Transverse colon (tissue), 4 donors: ENCODE measurements around the gene PILRA. TPM values are rescaled to one million over a fixed set of nuclear protein-coding genes. Genes with fewer than 3 reads are reported as not detected.

Source experiments
- DNase-seq: peaks from one replicate; pipeline ENCODE4 v3.0.0-alpha.2; 2019
- H3K27ac ChIP-seq, 4 donors: fragments of 200-600 bp; sonication (generic); 2 replicates each; pipeline ENCODE4 v1.5.1; 2016 to 2018; ENCODE audit warnings: inconsistent platforms in 4 of 4
- H3K27me3 ChIP-seq: fragments of 200-600 bp; sonication (generic); 2 replicates; pipeline ENCODE4 v1.5.1; 2017; ENCODE audit warnings: inconsistent platforms
- H3K36me3 ChIP-seq, 4 donors: fragments of 200-600 bp; sonication (generic); 2 replicates each; pipeline ENCODE4 v1.5.1; 2017 to 2019; ENCODE audit warnings: inconsistent platforms in 4 of 4
- H3K4me1 ChIP-seq, 4 donors: fragments of 200-600 bp; sonication (generic); 2 replicates each; pipeline ENCODE4 v1.5.1; 2017 to 2020; ENCODE audit warnings: inconsistent platforms in 4 of 4
- H3K4me3 ChIP-seq, 4 donors: fragments of 200-600 bp; sonication (generic); 1 replicate in 1 of 4; 2 replicates in 3 of 4; pipeline versions ENCODE4 v1.5.1 to v1.6.1; 2017 to 2019; ENCODE audit warnings: inconsistent platforms in 4 of 4
- H3K9me3 ChIP-seq, 2 donors: fragments of 200-600 bp; sonication (generic); 2 replicates each; pipeline ENCODE4 v1.5.1; 2017 to 2019; ENCODE audit warnings: inconsistent platforms in 2 of 2
- CTCF ChIP-seq, 5 experiments: fragments of 200-600 bp in 3 of 5; fragments of 450-650 bp in 2 of 5; sonication (generic) in 3 of 5; IDR thresholded peaks; 1 replicate in 2 of 5; 2 replicates in 3 of 5; pipeline ENCODE4 v1.5.1; 2016 to 2017; ENCODE audit warnings: antibody characterized with exemption in 5 of 5, inconsistent platforms in 3 of 5, mild to moderate bottlenecking in 2 of 5, moderate library complexity in 1 of 5
- EP300 ChIP-seq: sonication (generic); formaldehyde crosslinking; IDR thresholded peaks from one replicate; pipeline ENCODE4 v1.6.1; 2017; ENCODE audit warnings: antibody characterized with exemption, low read depth
- POLR2A ChIP-seq: fragments of 450-650 bp; IDR thresholded peaks from one replicate; pipeline ENCODE4 v1.6.1; 2016; ENCODE audit warnings: antibody characterized with exemption, mild to moderate bottlenecking, moderate library complexity
- POLR2AphosphoS5 ChIP-seq, 3 donors: sonication (generic); formaldehyde crosslinking; IDR thresholded peaks; one replicate each; pipeline ENCODE4 v1.6.1; 2016; ENCODE audit warnings: antibody characterized with exemption in 3 of 3
- WGBS, 2 donors: methylation state at CpG; one replicate each; pipeline ENCODE4 v1.1.5; 2018; ENCODE audit warnings: low coverage in 1 of 2; 5-methylcytosine and 5-hydroxymethylcytosine counted together
- in situ Hi-C, 4 donors: fragments of 200-750 bp; cut with MboI; loops; one replicate each; pipeline versions ENCODE4 v1.15.0 to v1.15.1; 2017; ENCODE audit warnings: low sequenced_read_pairs in 3 of 4, low pct_ligation_motif_present in 1 of 4, low pct_unique_long_range_greater_than_20kb in 1 of 4
- intact Hi-C: fragments of 100-400 bp; cut with DNase I; formaldehyde crosslinking; loops from one replicate; pipeline ENCODE4 v1.15.1; 2023; ENCODE audit warnings: low total_unique reads
- total RNA-seq, 4 donors: library from RNA; depleted of rRNA; stranded (reverse); fragments of >200 nt; gene quantifications; one replicate each; pipeline ENCODE4 v1.1.0, GENCODE V29; 2016

PILRA gene
- total RNA-seq, 4 donors from 2014 or later: 1.9 to 4.9 TPM; not detected in 2

- Histone ChIP-seq H3K4me3 (no peak overlapping the region), H3K9me3 (no peaks in the 10 kb centered on the region), H3K27ac (no peak overlapping the region), H3K4me1 (no peaks in the 10 kb centered on the region), H3K27me3 (no peaks in the 10 kb centered on the region), H3K36me3 (no peaks in the 10 kb centered on the region)
- no peak for DNase-seq
- TF ChIP-seq CTCF (IDR thresholded peaks at IDR 0.05): no peak
- TF ChIP-seq EP300: no peak
- no peak for TF ChIP-seq POLR2A
- no peak for TF ChIP-seq POLR2AphosphoS5 (IDR thresholded peaks at IDR 0.05)
- intact Hi-C loops (no loop called here), in situ Hi-C loops (no loop called here)
- WGBS, 2 donors: 80 to 83% methylated on average over 3 to 5 of the region's 5 CpGs
Observed at GRCh38 chr7:100415448-100415847, 42.2 kb downstream of the PILRA start.

GRCh38 chr7:100418930-100419659 is 45.8 kb downstream of the PILRA start:
- no peak for DNase-seq
- Histone ChIP-seq H3K27me3 (no peaks in the 10 kb centered on the region), H3K4me3 (no peak overlapping the region), H3K27ac (no peak overlapping the region), H3K4me1 (no peaks in the 10 kb centered on the region), H3K36me3 (no peaks in the 10 kb centered on the region), H3K9me3 (no peaks in the 10 kb centered on the region)
- in situ Hi-C loops (no loop called here), intact Hi-C loops (no loop called here)
- WGBS, 2 donors: 60 to 81% methylated on average over 1 of the region's 1 CpG
- TF ChIP-seq CTCF (IDR thresholded peaks at IDR 0.05): no peak
- TF ChIP-seq EP300: no peak
- TF ChIP-seq POLR2A: no peak
- no peak for TF ChIP-seq POLR2AphosphoS5 (IDR thresholded peaks at IDR 0.05)

GRCh38 chr7:100419660-100420226 is 46.5 kb downstream of the PILRA start:
- Histone ChIP-seq H3K4me1 (no peaks in the 10 kb centered on the region), H3K9me3 (no peaks in the 10 kb centered on the region), H3K27me3 (no peaks in the 10 kb centered on the region), H3K27ac (no peak overlapping the region), H3K4me3 (no peak overlapping the region), H3K36me3 (no peaks in the 10 kb centered on the region)
- intact Hi-C loops (no loop called here), in situ Hi-C loops (no loop called here)
- WGBS, 2 donors: 67 to 68% methylated on average over 1 of the region's 1 CpG
- TF ChIP-seq CTCF (IDR thresholded peaks at IDR 0.05) (no peak), POLR2AphosphoS5 (IDR thresholded peaks at IDR 0.05) (no peak), EP300 (no peak), POLR2A (no peak)
- DNase-seq: no peak

- Histone ChIP-seq H3K27ac (no peak overlapping the region), H3K9me3 (no peaks in the 10 kb centered on the region), H3K4me3 (no peak overlapping the region), H3K4me1 (peaks cover 0 to 5% (median 4%) of the 10 kb centered on the region in 4 donors), H3K36me3 (no peaks in the 10 kb centered on the region), H3K27me3 (no peaks in the 10 kb centered on the region)
- no peak for TF ChIP-seq EP300
- TF ChIP-seq POLR2A: no peak
- no peak for TF ChIP-seq CTCF (IDR thresholded peaks at IDR 0.05)
- TF ChIP-seq POLR2AphosphoS5 (IDR thresholded peaks at IDR 0.05): no peak
- WGBS, 2 donors: 74 to 78% methylated on average over 6 of the region's 6 CpGs
- no peak for DNase-seq
- in situ Hi-C loops (no loop called here), intact Hi-C loops (no loop called here)
Observed at GRCh38 chr7:100423315-100423714, 50.0 kb downstream of the PILRA start.
